Measurements from ENCODE around the gene RGS6. TPM values are rescaled to one million over a fixed set of nuclear protein-coding genes. Genes with fewer than 3 reads are reported as not detected.

Gene RGS6
- total and polyA plus RNA-seq, 2 donors (not counting 1 experiment from before 2014, with no cell fraction given), result not detected

DNA sequence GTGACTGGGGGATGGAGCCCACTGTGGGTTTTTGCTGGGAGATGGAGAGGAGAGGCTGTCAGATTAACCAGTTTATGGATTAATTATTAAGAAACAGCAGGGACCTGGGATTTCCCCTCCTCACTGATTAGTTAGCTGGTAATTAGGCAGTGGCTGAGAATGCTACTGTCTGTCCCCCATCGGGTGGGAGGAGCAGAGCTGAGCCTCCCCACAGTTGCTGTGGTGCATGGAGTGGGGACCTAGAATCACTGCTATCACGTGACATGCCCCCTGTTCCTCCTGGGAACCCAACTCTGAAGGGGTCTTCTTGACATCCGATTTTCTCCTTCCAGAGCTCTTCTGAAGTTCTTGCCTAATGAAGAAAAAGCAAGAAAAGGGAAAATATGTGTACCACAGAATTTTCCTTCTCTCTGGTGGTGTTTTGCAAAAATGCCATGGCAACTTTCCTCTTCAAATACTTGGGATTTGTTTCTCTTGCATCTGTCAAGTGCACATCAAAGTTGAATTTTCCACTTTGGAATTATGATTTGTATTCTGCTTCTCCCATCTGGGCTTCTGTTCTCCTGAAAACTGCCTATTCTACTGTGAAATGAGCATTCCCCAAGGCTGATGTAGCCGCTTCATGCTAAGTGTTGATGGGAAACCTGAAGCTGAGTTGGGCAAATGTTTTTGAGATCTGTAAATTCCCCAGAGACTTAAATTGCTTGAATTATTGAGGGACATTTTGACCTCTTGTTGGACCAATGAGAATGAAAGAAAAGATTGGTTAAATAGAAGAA is 264.2 kb downstream of the RGS6 start:
- H3K27me3 ChIP-seq (ENCODE audit: control insufficient read depth, insufficient read depth, low read length), result no peaks in the 10 kb centered on the region
- H3K4me1 ChIP-seq (ENCODE audit: control insufficient read depth, extremely low read depth, insufficient read depth, low read length), result no peaks in the 10 kb centered on the region
- TF ChIP-seq EZH2 (IDR thresholded peaks at IDR 0.05; ENCODE audit: low read length, missing control alignments), result no peak
- TF ChIP-seq, protein P1, sequence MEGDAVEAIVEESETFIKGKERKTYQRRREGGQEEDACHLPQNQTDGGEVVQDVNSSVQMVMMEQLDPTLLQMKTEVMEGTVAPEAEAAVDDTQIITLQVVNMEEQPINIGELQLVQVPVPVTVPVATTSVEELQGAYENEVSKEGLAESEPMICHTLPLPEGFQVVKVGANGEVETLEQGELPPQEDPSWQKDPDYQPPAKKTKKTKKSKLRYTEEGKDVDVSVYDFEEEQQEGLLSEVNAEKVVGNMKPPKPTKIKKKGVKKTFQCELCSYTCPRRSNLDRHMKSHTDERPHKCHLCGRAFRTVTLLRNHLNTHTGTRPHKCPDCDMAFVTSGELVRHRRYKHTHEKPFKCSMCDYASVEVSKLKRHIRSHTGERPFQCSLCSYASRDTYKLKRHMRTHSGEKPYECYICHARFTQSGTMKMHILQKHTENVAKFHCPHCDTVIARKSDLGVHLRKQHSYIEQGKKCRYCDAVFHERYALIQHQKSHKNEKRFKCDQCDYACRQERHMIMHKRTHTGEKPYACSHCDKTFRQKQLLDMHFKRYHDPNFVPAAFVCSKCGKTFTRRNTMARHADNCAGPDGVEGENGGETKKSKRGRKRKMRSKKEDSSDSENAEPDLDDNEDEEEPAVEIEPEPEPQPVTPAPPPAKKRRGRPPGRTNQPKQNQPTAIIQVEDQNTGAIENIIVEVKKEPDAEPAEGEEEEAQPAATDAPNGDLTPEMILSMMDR (conservative IDR thresholded peaks at IDR 0.05 in 1 of 2, IDR thresholded peaks at IDR 0.05 in 1 of 2; ENCODE audit: low read depth in 1 of 2, low read length in 2 of 2), result no peak
- no peaks in the 10 kb centered on the region for H3K36me3 ChIP-seq (ENCODE audit: control insufficient read depth, insufficient read depth, low read length)
- no peak overlapping the region for H3K4me3 ChIP-seq (replicated peaks in 1 of 4; ENCODE audit: control extremely low read depth in 1 of 4, insufficient read depth in 1 of 4, low read depth in 3 of 4, low read length in 4 of 4)
- H3K79me2 ChIP-seq (ENCODE audit: control insufficient read depth, insufficient read depth, low read length), result no peaks in the 10 kb centered on the region
- no peaks in the 10 kb centered on the region for H3K9me3 ChIP-seq (ENCODE audit: control insufficient read depth, insufficient read depth, low read depth, low read length)
- H2AFZ ChIP-seq (ENCODE audit: low read length), result no peak overlapping the region
- DNase-seq (ENCODE audit: low read depth in 2 of 2), result no peak
- H4K20me1 ChIP-seq (ENCODE audit: control insufficient read depth, extremely low read depth, insufficient read depth, low read length), result no peaks in the 10 kb centered on the region
- no peak overlapping the region for H3K9ac ChIP-seq (ENCODE audit: insufficient read depth, low read length)
- no peak overlapping the region for H3K4me2 ChIP-seq (ENCODE audit: extremely low read depth, insufficient read depth, low read length)
- H3K27ac ChIP-seq (ENCODE audit: insufficient read depth, low read length), result no peak overlapping the region

DNA sequence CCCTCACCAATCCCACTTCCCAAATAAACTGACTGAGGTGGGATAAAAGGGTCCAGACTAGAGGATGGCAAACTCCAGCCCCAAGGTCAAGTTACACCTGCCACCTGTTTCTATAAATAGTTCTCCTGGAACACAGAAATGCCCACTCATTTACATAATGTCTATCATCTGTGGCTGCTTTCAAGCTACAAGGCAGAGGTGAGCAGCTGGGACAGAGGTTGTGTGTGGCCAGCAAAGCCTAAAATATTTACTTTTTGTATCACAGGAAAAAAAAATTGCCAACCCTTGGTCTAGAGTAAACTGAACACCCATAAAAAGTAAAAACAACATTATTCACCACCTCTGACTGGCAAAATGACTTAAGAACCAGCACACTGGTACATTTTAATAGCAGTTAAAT is 269.4 kb downstream of the RGS6 start:
- Histone ChIP-seq H3K9me3 (ENCODE audit: control insufficient read depth, insufficient read depth, low read depth, low read length) (no peaks in the 10 kb centered on the region), H2AFZ (ENCODE audit: low read length) (no peak overlapping the region), H3K36me3 (ENCODE audit: control insufficient read depth, insufficient read depth, low read length) (no peaks in the 10 kb centered on the region), H3K4me1 (ENCODE audit: control insufficient read depth, extremely low read depth, insufficient read depth, low read length) (no peaks in the 10 kb centered on the region), H3K27ac (ENCODE audit: insufficient read depth, low read length) (no peak overlapping the region), H3K4me2 (ENCODE audit: extremely low read depth, insufficient read depth, low read length) (no peak overlapping the region), H3K27me3 (ENCODE audit: control insufficient read depth, insufficient read depth, low read length) (no peaks in the 10 kb centered on the region), H3K79me2 (ENCODE audit: control insufficient read depth, insufficient read depth, low read length) (no peaks in the 10 kb centered on the region), H3K9ac (ENCODE audit: insufficient read depth, low read length) (no peak overlapping the region), H3K4me3 (replicated peaks in 1 of 4; ENCODE audit: control extremely low read depth in 1 of 4, insufficient read depth in 1 of 4, low read depth in 3 of 4, low read length in 4 of 4) (no peak overlapping the region), H4K20me1 (ENCODE audit: control insufficient read depth, extremely low read depth, insufficient read depth, low read length) (no peaks in the 10 kb centered on the region)
- TF ChIP-seq, protein P1 (conservative IDR thresholded peaks at IDR 0.05 in 1 of 2, IDR thresholded peaks at IDR 0.05 in 1 of 2; ENCODE audit: low read depth in 1 of 2, low read length in 2 of 2), result no peak
- TF ChIP-seq EZH2 (IDR thresholded peaks at IDR 0.05; ENCODE audit: low read length, missing control alignments), result no peak
- DNase-seq (ENCODE audit: low read depth in 2 of 2), result no peak

DNA sequence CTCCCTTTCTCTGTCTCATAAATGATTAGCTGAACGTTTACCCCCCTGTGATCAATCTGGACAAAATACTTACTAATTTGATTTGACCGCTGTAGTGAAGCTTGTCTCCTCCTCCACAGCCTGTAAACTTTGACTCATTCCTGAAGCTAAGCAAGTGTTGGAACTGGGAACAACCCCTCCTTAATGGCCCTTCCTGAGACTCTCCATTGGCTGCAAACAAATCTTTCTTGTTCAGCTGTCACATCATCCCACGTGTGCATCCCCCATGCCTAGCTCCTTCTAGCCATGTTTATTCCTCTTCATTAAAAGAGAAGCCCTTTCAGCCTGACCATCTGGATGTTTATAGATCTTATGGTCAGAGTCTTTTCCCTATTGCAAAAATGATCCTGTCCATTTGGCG is 281.2 kb downstream of the RGS6 start:
- no peaks in the 10 kb centered on the region for H3K79me2 ChIP-seq (ENCODE audit: control insufficient read depth, insufficient read depth, low read length)
- no peak overlapping the region for H3K4me3 ChIP-seq (replicated peaks in 1 of 4; ENCODE audit: control extremely low read depth in 1 of 4, insufficient read depth in 1 of 4, low read depth in 3 of 4, low read length in 4 of 4)
- no peaks in the 10 kb centered on the region for H3K9me3 ChIP-seq (ENCODE audit: control insufficient read depth, insufficient read depth, low read depth, low read length)
- H3K36me3 ChIP-seq (ENCODE audit: control insufficient read depth, insufficient read depth, low read length), result no peaks in the 10 kb centered on the region
- no peaks in the 10 kb centered on the region for H3K4me1 ChIP-seq (ENCODE audit: control insufficient read depth, extremely low read depth, insufficient read depth, low read length)
- no peak overlapping the region for H3K27ac ChIP-seq (ENCODE audit: insufficient read depth, low read length)
- H2AFZ ChIP-seq (ENCODE audit: low read length), result no peak overlapping the region
- H3K9ac ChIP-seq (ENCODE audit: insufficient read depth, low read length), result no peak overlapping the region
- H4K20me1 ChIP-seq (ENCODE audit: control insufficient read depth, extremely low read depth, insufficient read depth, low read length), result no peaks in the 10 kb centered on the region
- no peaks in the 10 kb centered on the region for H3K27me3 ChIP-seq (ENCODE audit: control insufficient read depth, insufficient read depth, low read length)
- no peak for DNase-seq (ENCODE audit: low read depth in 2 of 2)
- no peak overlapping the region for H3K4me2 ChIP-seq (ENCODE audit: extremely low read depth, insufficient read depth, low read length)
- TF ChIP-seq, protein P1 (conservative IDR thresholded peaks at IDR 0.05 in 1 of 2, IDR thresholded peaks at IDR 0.05 in 1 of 2; ENCODE audit: low read depth in 1 of 2, low read length in 2 of 2), result no peak
- no peak for TF ChIP-seq EZH2 (IDR thresholded peaks at IDR 0.05; ENCODE audit: low read length, missing control alignments)

Data from fibroblast of lung (primary cell).